Activated B cell treated with CpG ODN at 0.5 μM for 24 hours (primary cell): Measurements from ENCODE around the gene SPHK2. TPM values are rescaled to one million over a fixed set of nuclear protein-coding genes. Genes with fewer than 3 reads are reported as not detected.
"Not testable (repeated sequence)": the region's sequence is repeated elsewhere in the genome, so short reads cannot be mapped to it uniquely, and the experiment has no call there.

ENCODE experiments used
- ATAC-seq: fragments of 200-7000 bp; cut with Tn5 transposase; one replicate; pipeline ENCODE4 v1.10.0; 2021; ENCODE audit warnings: low read depth, mild to moderate bottlenecking, moderate library complexity
- CTCF ChIA-PET: fragments of 350-600 bp; sonication (Branson Sonifier 250); formaldehyde crosslinking; loops from one replicate; lab custom pipeline; 2021; ENCODE audit warnings: antibody characterized with exemption; lab: Charles Lee
- POLR2A ChIA-PET: fragments of 350-600 bp; sonication (Branson Sonifier 250); formaldehyde crosslinking; loops from one replicate; lab custom pipeline; 2021; ENCODE audit warnings: antibody characterized with exemption; lab: Charles Lee
- DNase-seq: peaks from one replicate; pipeline ENCODE4 v3.0.0; 2022
- H3K27ac Mint-ChIP-seq: one replicate; pipeline ENCODE4 v1.8.0; 2020; ENCODE audit warnings: mixed read lengths
- H3K27me3 Mint-ChIP-seq: one replicate; pipeline ENCODE4 v1.8.0; 2021; ENCODE audit warnings: mixed read lengths
- H3K36me3 Mint-ChIP-seq: one replicate; pipeline ENCODE4 v1.8.0; 2021; ENCODE audit warnings: low read depth, mixed read lengths
- H3K4me1 Mint-ChIP-seq: one replicate; pipeline ENCODE4 v1.8.0; 2021; ENCODE audit warnings: mixed read lengths
- H3K4me3 Mint-ChIP-seq: one replicate; pipeline ENCODE4 v1.8.0; 2020; ENCODE audit warnings: mild to moderate bottlenecking, mixed read lengths
- H3K9me3 Mint-ChIP-seq: one replicate; pipeline ENCODE4 v1.8.0; 2020; ENCODE audit warnings: mixed read lengths
- intact Hi-C: fragments of 100-400 bp; cut with micrococcal nuclease; formaldehyde crosslinking; loops from one replicate; pipeline ENCODE4 v1.15.1; 2024
- total RNA-seq: library from RNA; stranded (reverse); gene quantifications from 2 replicates; pipeline ENCODE4 v1.2.3, GENCODE V29; 2022
- TF ChIP-seq, protein P1 (sequence below): fragments of 200-600 bp; IDR thresholded peaks from one replicate; pipeline ENCODE4 v1.8.0; 2022; ENCODE audit warnings: antibody characterized with exemption, mild to moderate bottlenecking

The SPHK2 gene
- total RNA-seq, 1 donor from 2014 or later = 48.5 TPM

DNA sequence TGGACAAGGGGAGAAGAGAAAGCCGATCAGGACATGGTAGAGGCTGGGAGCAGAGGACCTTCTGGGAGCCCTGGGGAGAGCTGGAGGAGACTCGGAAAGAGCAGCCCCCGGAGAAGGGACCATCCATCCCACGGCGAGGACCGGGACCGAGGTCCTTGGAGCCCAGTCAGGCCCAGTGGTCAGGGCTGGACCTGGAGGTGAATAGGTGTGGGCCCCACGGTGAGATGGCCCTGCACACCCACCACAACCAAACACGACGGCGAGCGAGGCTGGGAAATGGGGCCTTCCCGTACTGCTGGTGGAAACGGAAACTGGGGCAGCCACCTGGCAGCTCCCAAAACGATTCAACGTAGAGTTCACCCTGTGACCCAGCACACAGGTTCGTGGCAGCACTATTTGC lies 57.2 kb downstream of the SPHK2 start:
- H3K9me3 Mint-ChIP-seq = no peaks in the 10 kb centered on the region
- no peak for ATAC-seq
- peaks cover 7% of the 10 kb centered on the region for H3K4me1 Mint-ChIP-seq
- ChIA-PET CTCF (interaction anchor here (1.1 to 1.3 kb wide), 3 partner anchors 15 to 112 kb away, joined by 3 read pairs; no protein-coding TSS in a partner anchor), POLR2A (no interaction called here)
- DNase-seq = no peak
- H3K27me3 Mint-ChIP-seq = peaks cover 1% of the 10 kb centered on the region
- intact Hi-C loops = loop anchor here (5.0 kb wide), 1 partner anchor 36 kb away; no protein-coding TSS in a partner anchor
- no peak overlapping the region for H3K27ac Mint-ChIP-seq
- no peak overlapping the region for H3K4me3 Mint-ChIP-seq
- H3K36me3 Mint-ChIP-seq = no peaks in the 10 kb centered on the region
- TF ChIP-seq, protein P1, sequence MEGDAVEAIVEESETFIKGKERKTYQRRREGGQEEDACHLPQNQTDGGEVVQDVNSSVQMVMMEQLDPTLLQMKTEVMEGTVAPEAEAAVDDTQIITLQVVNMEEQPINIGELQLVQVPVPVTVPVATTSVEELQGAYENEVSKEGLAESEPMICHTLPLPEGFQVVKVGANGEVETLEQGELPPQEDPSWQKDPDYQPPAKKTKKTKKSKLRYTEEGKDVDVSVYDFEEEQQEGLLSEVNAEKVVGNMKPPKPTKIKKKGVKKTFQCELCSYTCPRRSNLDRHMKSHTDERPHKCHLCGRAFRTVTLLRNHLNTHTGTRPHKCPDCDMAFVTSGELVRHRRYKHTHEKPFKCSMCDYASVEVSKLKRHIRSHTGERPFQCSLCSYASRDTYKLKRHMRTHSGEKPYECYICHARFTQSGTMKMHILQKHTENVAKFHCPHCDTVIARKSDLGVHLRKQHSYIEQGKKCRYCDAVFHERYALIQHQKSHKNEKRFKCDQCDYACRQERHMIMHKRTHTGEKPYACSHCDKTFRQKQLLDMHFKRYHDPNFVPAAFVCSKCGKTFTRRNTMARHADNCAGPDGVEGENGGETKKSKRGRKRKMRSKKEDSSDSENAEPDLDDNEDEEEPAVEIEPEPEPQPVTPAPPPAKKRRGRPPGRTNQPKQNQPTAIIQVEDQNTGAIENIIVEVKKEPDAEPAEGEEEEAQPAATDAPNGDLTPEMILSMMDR = no peak

DNA sequence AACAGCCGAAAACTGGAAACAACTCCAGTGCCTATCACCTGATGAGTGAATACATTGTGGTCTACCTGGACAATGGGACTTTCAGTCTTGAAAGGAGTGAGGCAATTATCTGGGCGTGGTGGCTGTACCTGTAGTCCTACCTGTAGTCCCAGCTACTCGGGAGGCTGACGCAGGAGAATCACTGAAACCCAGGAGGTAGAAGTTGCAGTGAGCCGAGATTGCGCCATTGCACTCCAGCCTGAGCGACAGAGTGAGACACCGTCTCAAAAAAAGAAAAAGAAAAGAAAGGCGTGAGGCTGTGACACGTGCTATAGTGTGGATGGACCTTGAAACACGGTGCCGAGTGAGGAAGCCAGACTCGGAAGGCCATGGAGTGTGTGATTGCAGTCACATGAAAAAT lies 57.6 kb downstream of the SPHK2 start:
- no peak overlapping the region for H3K4me3 Mint-ChIP-seq
- DNase-seq = no peak
- CTCF ChIA-PET = interaction anchor here (1.1 to 1.3 kb wide), 2 partner anchors 15 to 28 kb away, joined by 3 read pairs; no protein-coding TSS in a partner anchor
- POLR2A ChIA-PET = no interaction called here
- ATAC-seq = no peak
- H3K9me3 Mint-ChIP-seq = no peaks in the 10 kb centered on the region
- H3K36me3 Mint-ChIP-seq = no peaks in the 10 kb centered on the region
- no peak overlapping the region for H3K27ac Mint-ChIP-seq
- H3K27me3 Mint-ChIP-seq = peaks cover 1% of the 10 kb centered on the region
- TF ChIP-seq, protein P1 = no peak
- intact Hi-C loops = loop anchor here (5.0 kb wide), 1 partner anchor 35 kb away; no protein-coding TSS in a partner anchor
- H3K4me1 Mint-ChIP-seq = peaks cover 7% of the 10 kb centered on the region

DNA sequence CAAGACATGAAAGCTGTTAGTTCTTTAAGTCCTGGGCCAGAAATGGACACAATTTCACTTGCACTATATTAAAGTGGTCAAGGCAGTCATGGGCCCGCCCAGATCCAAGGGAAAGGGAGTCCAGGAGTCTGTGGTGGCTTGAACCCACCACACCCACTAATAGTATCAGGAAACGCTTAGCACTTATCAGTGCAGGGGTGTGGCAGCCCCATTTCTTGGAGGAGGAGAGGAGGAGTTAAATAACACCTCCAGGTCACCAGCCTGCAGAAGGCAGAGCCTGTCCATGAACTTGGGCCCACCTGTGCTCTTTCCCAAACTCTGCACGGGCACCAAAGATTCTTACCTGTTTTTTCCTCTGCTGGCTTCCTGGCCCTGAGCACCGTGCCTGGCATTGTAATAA lies 58.9 kb downstream of the SPHK2 start:
- H3K27ac Mint-ChIP-seq = no peak overlapping the region

DNA sequence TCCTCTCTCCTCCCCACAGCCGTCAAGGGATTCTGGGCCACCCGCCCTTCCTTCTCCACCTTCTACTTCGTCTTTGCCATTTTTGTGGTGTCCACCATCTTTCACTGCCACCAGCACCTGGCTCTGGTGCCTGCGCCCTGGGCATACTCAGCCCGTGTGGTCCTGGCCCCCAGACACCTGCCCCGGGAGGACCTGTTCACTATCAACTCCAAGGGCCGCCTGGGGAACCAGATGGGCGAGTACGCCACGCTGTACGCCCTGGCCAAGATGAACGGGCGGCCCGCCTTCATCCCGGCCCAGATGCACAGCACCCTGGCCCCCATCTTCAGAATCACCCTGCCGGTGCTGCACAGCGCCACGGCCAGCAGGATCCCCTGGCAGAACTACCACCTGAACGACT lies 60.7 kb downstream of the SPHK2 start:
- H3K27ac Mint-ChIP-seq, H3K9me3 Mint-ChIP-seq, H3K4me3 Mint-ChIP-seq, DNase-seq, ATAC-seq, intact Hi-C loops, CTCF ChIA-PET, H3K27me3 Mint-ChIP-seq, H3K4me1 Mint-ChIP-seq, POLR2A ChIA-PET, H3K36me3 Mint-ChIP-seq: not testable (repeated sequence)

More for the DNA sequence above, 58.9 kb downstream of the SPHK2 start:
- no peak for DNase-seq
- Mint-ChIP-seq H3K4me3 (no peak overlapping the region), H3K9me3 (no peaks in the 10 kb centered on the region), H3K27me3 (peaks cover 1% of the 10 kb centered on the region), H3K36me3 (no peaks in the 10 kb centered on the region), H3K4me1 (peaks cover 7% of the 10 kb centered on the region)
- ChIA-PET POLR2A (no interaction called here), CTCF (no interaction called here)
- intact Hi-C loops = loop anchor here (5.0 kb wide), 1 partner anchor 34 kb away; no protein-coding TSS in a partner anchor
- TF ChIP-seq, protein P1 = no peak
- ATAC-seq = no peak

Other genes with a start within 250 kb of the SPHK2 start
- gene KDELR1, start 228.0 kb upstream of the SPHK2 start, total RNA-seq = 50.8 and 51.9 TPM in 2 replicates
- gene GRIN2D, start 225.8 kb upstream of the SPHK2 start, total RNA-seq = 0.93 and 1.2 TPM in 2 replicates
- 63.4 and 71.4 TPM in 2 replicates for gene GRWD1, start 173.5 kb upstream of the SPHK2 start, total RNA-seq
- 1.7 and 2.2 TPM in 2 replicates for gene KCNJ14, start 163.9 kb upstream of the SPHK2 start, total RNA-seq
- gene CYTH2, start 150.1 kb upstream of the SPHK2 start, total RNA-seq = 35.6 and 40.5 TPM in 2 replicates
- gene LMTK3, start 107.7 kb upstream of the SPHK2 start, total RNA-seq = 0.60 and 0.66 TPM in 2 replicates
- gene SULT2B1, start 67.3 kb upstream of the SPHK2 start, total RNA-seq = not detected in 2 replicates
- gene SPACA4, start 12.8 kb upstream of the SPHK2 start, total RNA-seq = not detected in 2 replicates
- 3.5 and 5.6 TPM in 2 replicates for gene FAM83E, start 4.4 kb upstream of the SPHK2 start, total RNA-seq
- gene RPL18, start 328 bp upstream of the SPHK2 start, total RNA-seq = 2,427 and 2,762 TPM in 2 replicates
- gene DBP, start 17.9 kb downstream of the SPHK2 start, total RNA-seq = 8.7 and 9.2 TPM in 2 replicates
- 9.5 and 10.3 TPM in 2 replicates for gene CA11, start 26.7 kb downstream of the SPHK2 start, total RNA-seq
- 0.54 and 0.71 TPM in 2 replicates for gene NTN5, start 53.5 kb downstream of the SPHK2 start, total RNA-seq
- not detected in 2 replicates for gene FUT2, start 76.5 kb downstream of the SPHK2 start, total RNA-seq
- gene MAMSTR, start 100.2 kb downstream of the SPHK2 start, total RNA-seq = 0.37 and 0.78 TPM in 2 replicates
- gene RASIP1, start 121.1 kb downstream of the SPHK2 start, total RNA-seq = 0.07 and 0.12 TPM in 2 replicates
- not detected in 2 replicates for gene IZUMO1, start 127.4 kb downstream of the SPHK2 start, total RNA-seq
- not detected in 2 replicates for gene FUT1, start 133.1 kb downstream of the SPHK2 start, total RNA-seq
- not detected in 2 replicates for gene FGF21, start 136.0 kb downstream of the SPHK2 start, total RNA-seq
- 44.0 and 47.8 TPM in 2 replicates for gene BCAT2, start 191.5 kb downstream of the SPHK2 start, total RNA-seq
- 2.6 and 2.8 TPM in 2 replicates for gene HSD17B14, start 217.0 kb downstream of the SPHK2 start, total RNA-seq
- 5.7 and 6.4 TPM in 2 replicates for gene PLEKHA4, start 249.1 kb downstream of the SPHK2 start, total RNA-seq